ENCODE measurements around the gene ALK.

Gene ALK

DNA sequence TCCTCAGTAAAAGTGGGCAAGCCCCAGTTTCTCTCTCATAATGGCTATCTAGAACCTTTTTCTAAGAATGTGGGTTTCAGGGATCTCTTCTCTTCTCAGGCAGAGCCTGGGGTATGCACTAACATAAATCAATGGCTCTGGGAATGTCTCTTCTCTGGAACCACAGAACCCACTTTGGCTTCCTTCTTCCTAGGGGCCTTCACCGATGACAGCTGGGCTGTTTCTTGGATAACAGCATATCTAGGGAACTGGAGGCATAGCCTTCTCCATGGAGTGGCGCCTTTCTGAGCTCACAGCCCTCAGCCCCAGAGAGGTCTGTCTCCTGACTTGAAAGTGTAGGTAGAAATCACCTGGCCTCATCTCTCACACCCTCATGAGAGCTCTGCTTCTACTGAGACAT lies 558.3 kb downstream of the ALK start:
- no peak for DNase-seq (ENCODE audit: low spot score)

DNA sequence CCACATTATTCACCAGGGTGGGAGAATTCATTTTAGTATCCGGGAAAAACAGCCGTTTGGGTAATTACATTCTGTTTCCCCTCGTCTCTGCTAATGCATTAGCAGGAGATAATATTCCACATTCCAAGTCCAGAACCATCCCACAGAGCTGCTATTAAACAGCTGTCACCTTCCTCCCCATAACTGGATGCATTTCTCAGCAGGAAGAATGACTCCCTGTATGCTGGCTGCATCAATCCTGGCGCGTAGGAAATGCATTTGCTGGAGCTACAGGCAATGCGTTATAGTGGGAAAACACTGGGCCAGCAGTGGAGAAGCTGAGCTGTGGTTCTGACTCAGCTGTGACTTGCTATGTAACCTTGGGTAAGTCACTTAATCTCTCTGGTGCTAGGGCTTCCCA lies 560.2 kb downstream of the ALK start:
- DNase-seq (ENCODE audit: low spot score) = no peak

DNA sequence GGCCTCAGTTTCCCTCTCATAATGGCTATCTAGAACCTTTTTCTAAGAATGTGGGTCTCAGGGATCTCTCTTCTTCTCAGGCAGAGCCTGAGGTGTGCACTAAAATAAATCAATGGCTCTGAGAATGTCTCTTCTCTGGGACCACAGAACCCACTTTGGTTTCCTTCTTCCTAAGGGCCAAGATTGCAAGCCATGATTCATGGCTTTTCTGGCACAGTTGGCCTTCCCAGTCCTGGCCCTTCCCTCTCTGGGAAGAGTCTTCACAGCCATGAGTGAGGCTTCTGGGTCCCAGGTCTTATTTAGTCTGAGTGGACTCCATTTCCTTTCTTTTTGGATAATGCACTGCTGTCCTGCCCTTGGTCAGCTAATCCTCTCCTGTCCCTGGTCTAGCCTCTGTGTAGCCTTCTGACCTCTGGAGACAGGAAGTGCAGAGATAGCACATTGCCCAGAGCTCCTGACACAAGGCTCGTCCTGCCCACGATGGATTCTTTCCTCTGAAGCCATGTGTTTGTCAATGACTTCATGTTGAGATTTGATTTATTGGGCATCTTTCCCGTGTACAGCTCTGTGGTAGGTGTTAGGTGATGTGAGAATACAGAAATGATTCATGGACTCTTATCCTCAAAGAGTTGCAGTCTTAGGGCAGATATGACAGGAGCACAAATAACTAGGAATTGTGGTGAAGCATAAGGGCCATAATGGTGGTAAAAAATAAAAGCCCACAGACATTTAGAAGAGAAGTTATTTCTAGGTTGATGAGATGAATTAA lies 561.2 kb downstream of the ALK start:
- no peak for DNase-seq (ENCODE audit: low spot score)

DNA sequence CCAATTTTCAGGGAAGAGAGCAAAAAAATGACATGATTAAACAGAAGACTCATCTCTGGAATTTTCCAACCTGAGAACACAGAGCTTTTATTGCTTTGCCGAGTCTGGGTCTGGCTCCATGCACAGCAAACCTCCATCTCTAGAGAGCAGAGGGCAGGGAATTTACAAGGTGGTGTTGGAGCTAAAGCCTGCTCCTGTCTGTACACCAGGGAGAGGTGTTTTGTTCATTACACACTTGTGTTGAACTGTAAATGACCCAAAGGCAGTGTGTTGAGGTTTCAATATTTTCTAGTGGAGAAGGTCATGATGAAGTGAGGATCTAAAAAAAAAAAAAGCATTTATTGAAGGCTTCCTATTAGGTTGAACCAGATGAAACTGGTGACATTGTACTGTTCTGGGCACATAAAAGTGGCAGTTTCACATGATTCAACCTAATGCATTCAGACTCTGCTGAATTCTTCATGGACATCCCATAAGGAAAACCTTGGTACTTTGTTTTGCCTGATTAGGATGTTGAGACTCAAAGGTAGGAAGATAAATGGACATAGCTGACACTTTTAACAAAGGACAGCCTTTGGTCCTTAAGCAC lies 567.9 kb downstream of the ALK start:
- no peak for DNase-seq (ENCODE audit: low spot score)

DNA sequence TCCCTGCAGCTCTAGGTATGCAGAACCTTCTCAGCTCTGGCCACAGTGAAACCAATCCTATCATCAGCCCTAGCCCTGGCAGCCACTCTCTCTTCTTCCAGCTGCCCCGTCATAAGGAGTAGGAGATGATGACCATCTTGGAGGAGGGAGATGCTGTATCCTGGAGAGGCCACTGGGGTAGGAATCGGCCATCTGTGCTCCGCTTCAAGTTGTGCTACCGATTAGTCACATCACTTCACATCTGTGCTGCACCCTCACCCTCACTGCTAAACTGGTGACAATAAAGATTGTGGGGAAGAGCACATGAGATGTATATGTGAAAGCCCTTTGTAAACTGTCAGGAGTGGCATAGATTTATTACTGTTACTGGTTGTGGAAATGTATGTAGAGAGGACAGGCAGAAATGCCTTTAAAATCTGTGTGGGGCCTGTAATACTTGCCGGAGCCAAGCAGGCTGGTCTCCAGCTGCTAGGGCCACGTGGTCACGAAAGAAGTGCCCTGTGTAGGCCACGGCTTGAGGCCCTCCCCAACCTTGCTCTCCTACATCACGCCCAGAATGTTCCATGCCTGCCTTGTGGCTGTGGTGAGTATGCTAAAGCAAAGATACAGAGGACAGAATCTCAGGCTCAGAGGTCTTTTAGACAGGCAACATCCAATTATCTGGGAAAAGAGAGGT lies 569.3 kb downstream of the ALK start:
- DNase-seq (ENCODE audit: low spot score) = no peak

DNA sequence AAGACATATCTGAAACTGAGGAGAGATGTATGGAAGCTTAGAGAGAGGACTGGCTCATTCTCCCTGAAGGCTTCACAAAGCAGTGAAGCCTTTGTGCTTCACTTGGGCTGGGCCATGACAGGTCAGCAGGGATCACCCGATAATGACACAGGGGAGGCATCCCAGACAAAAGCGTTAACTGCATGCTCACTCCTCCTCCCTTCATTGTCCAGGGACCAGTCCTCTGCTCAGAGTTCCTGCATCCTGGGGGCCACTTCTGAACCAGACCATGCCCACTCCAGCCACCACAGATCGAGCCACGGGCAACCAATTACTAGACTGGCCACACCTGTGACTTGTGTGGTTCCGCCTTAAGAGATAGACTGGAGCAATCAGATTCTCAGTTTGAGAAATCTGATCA lies 570.1 kb downstream of the ALK start:
- no peak for DNase-seq (ENCODE audit: low spot score)

DNA sequence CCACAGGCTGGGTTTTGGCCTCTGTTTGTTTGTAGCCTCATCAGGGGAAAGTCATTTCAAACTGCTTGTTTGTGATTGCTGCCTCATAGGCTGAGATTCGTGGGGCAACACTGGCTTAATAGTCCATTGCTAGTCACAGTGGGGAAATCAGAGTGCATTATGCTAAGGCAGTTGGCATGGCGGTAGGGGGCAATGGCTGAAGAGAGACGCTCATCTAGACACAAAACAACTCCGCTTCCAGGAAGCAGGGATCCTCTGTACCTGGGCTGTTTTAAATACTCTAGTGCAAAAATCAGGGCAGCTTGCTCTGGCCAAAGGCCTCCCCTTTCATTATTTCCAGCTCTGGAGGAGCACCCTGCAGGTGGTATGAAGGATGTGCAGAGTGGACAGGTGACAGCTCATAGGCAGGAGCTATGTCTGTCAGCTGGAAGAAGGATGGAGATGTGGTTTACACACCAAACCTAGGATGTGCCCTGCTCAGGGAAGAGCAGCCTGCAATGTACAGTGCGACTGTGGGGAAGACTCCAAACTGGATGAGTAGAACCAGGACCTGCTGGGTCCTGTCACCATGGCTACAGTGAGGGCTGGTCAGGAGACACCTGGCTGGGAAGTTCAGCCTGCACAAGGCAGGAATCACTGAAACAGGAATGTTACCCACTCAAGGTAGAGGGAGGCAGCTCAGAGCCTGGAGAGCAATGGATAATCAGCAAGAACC lies 571.9 kb downstream of the ALK start:
- no peak for DNase-seq (ENCODE audit: low spot score)

DNA sequence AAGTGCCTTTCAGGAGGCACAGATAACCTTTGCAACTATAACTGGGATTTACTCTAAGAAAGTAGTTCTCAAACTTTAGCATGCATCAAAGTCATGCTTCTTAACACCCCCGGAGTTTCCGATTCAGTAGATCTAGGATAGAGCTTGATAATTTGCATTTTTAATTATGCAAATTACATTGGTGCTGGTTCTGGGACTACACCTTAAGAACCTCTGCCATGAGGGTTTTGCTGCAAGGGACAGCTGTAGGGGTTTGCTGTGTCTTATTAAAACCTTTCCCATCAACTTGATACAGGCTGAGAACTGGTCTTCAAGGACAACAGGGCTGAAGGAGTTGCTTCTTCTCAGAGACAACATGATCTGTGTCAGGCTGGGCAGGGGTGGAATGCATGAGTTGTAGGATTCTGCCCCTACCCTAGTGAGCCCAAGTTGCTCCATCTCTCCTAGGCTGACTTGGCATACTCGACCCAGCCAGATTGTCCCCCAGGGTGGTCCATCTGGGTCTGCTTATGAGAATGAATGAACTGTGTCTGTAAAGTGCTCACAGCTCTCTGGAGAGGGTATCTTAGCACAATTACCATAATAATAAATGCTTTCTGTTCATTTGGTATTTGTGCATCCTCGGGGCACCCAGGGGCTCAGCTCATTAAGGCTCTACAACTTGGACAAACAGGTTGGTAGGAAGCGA lies 573.5 kb downstream of the ALK start:
- DNase-seq (ENCODE audit: low spot score) = no peak

DNA sequence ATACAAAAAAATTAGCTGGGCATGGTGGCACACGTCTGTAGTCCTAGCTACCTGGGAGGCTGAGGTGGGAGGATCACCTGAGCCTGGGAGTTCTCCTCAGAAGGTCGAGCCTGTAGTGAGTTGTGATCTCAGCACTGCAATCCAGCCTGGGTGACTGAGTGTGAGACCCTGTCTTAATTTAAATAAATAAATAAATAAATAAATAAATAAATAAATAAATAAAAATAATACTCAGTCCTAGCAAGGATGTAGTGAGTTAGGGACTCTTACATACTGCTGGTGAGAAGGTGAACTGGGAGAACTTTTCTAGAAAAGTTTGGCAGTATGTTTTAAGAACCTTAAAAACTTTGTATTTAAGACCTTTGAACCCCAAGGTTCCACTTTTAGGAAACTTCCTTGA lies 576.1 kb downstream of the ALK start:
- no peak for DNase-seq (ENCODE audit: low spot score)

DNA sequence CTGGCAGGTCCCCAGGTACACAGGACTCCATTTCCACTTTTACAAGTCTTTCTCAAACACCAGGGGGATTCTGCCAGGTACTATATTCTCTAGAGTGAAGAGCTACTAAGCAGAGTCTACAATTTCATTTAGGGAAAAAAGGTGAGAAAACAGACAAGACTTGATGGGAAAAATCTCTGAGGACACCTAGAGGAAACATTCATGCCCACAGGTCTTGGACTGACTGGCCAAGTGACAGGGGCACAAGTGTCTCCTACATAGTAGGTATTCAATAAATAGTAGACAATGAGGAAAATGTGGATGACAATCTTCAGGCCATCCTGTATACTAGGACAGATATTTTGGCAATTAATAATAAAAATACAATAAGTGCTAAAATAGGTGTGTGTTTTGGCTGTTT lies 577.6 kb downstream of the ALK start:
- DNase-seq (ENCODE audit: low spot score) = no peak

DNA sequence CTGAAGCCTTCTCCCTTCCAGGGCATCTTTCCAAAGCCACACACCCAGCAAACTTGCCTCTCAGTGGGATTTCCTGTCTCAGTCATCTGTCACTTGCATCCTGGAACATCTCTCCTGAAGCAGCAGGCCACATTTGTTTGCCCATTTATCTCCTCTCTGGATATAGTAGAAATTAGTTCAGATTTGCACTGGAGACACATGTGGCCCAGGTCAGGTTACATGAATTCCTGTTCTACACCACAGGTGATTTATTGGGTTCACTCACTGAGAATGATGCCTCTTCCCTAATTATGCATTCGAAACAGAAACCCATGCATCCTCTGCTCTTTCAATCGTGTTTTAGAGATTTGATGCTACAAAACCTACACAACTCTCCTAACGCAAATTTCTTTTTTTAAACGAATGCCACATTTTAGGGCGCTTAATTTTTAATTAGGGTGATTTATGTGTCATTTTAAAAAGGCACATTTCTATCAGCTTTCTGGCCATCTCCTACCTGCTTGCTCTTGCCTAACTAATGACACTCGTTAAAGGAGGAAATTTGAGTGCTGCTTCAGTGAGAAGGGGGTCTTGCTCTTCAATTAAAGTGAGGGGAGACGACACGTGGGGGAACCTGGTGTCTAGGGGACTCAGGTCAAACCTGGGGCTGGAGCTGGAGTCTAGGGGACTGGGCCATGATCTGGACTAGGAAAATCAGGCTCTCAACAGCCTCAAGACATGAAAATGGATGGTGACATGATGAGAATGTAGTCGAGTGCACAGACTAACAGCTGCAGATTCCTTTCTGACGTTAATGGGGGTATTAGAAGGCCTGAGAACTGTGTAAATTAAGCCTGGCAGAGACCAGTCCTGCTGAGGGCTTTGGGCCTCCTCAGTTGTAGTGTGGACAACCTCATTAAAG lies 584.8 kb downstream of the ALK start:
- DNase-seq (ENCODE audit: low spot score) = no peak

DNA sequence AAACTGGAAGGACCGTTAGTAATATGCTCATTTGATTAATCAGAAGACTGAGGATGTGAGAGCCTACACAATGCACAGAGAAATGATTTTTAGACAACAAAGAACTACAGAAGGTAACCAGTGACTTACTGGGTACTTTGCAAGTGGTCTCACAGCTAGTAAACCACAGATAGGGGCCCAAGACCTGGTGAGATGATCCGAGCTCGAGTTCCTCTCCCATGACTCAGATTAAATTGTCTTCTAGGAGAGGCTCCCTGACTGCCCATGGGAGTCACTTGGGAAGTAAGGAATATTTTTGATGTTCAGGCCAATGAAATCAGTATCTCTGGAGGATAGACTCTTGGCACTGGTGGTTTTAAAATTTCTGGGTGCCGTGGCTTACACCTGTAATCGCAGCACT lies 586.0 kb downstream of the ALK start:
- no peak for DNase-seq (ENCODE audit: low spot score)

DNA sequence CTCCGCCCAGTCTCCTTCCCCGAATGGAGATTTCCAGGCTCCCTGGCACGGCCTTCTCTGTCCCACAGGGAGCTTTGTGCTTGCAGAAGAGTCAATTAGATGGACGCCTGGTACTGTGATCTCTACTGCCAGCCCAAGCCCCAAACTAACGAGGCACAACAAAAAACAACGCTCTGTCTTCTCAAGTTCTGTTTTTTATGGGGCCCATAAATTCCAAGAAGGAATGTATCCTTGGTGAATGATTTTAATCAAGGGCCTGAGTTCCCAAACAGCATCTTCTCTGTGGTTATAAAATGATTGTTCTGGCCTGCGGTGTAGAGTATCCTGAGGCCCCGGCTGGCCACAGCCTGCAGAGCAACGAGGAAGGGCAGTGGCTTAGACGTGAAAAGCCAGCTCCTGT lies 586.7 kb downstream of the ALK start:
- no peak for DNase-seq (ENCODE audit: low spot score)

DNA sequence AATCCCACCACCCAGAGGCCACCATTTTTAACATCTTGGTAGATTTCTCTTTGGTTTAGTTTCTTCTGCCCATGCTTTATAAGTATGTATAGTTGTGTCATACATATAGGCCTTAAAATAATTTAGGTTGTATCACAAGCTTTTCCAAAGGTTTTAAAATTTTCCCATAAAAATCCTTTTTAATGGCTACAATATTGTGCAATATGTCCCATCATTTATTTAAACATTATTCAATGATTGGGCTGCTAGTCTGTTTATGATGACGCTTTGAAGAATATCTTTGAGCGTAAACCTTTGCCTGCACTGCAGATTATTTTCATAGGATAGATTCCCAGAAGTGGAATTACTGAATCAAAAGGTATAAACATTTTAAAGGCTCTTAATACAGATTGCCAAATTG lies 588.8 kb downstream of the ALK start:
- DNase-seq (ENCODE audit: low spot score) = no peak

DNA sequence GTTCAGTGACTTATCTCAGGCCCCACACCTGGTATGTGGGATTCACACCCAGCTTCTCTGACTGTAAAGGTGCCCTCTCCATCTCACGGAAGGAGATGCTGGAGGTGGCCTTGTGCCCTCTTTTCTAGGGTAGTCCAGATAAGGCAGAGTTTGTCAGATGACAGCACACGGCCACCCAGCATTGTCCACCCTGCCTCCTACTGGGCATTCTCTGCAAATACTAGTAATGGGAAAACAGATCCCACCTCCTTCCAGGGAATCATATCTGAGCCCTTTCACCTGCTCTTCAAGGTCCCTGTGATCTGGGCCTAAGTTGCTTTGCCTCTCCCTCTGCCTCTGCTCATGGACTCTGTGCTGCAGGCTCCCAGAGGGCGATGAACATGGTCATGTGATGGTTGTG lies 591.5 kb downstream of the ALK start:
- no peak for DNase-seq (ENCODE audit: low spot score)

DNA sequence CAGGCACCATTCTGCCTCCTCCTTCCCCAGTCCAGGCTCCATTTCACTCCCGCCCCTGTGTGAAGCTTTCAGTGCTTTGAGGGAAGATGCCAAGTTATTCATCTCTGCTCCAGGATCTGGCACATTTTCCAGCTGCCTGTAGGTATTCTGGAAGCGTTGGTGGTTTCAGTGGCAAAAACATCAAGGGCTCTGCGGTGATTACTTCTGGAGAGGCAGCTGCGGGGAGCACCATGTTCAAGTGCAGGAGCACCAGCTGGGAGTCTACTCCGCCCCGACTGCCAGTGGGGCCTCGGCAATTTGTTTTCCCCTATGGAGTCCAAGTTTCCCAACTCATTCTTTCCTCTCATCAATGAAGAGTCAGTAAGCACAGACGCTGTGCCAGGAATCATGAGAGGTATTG lies 594.5 kb downstream of the ALK start:
- no peak for DNase-seq (ENCODE audit: low spot score)

DNA sequence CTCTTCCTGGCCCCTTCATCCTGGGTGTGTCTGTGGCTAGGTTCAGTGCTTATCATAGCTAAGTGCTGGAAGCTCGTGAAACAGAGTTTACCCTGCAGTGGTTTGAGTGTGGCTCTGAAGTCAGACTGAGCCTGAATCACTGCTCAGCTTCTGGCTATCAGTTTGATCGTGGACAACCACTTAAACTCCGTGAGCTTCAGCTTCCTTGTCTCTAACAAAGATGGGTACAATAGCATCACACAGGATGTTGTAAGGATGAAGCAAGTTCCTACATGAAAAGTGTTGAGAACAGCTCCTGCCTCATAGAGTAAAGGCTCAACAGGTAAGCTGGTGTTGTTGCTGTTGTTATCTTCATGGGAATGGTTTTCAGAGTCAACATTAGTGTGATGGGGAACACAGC lies 595.8 kb downstream of the ALK start:
- DNase-seq (ENCODE audit: low spot score) = no peak

DNA sequence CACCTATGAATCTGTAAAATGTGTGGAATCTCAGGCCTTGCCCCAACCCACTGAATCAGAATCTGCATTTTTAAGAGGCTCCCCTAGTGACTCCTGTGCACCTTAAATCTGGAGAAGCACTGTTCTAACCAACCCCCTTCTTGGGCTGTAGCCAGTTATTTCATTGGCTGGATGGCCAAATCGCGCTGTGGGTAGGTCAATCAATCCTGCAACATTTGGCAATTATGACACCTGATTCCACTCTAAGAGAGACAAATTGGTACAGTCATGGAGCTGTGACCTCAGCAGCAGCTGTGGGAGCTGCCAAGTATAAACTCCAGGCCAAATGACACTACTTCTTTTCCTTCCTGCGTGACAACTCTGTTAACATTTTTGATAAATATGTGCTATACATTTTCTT lies 597.4 kb downstream of the ALK start:
- DNase-seq (ENCODE audit: low spot score) = no peak

DNA sequence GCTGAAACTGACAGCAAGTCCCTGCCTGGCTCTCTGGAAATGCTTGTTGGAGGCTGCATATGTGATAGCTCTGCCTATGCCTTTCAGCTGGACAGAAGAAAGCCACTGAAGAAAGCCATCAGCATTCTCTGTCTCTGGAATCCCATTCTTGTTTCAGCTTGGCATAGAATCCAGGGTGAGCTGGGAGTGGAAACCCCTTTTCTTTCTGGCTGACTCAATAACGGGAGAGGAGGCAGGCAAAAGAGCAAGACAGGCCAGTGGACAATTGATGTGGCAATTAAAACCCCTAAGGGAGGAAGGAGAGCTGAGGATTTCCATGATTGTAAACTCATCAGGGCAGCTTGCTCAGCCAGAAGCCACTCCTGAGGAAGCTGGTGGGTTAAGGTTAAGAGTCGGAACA lies 598.1 kb downstream of the ALK start:
- DNase-seq (ENCODE audit: low spot score) = no peak

DNA sequence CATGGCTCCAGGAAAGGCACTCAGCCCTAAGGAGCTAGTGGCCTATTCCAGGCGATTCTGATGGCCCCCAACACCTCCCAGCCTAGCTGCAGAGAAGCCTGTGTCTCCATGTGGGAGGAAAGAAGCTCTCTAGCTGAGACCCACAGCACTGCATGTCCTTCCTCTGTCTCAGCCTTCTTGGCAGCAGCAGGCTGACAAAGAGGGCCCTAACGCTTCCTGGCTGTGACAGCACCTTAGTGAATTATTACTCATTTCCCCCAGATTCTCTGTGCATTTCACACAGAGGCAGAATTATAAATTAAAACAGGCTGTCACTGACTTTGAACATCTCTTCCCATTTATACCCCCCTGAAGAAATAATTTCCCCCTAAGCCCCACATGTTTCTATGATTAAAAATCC lies 599.4 kb downstream of the ALK start:
- peak; percentile 46 for DNase-seq (ENCODE audit: low spot score)

DNA sequence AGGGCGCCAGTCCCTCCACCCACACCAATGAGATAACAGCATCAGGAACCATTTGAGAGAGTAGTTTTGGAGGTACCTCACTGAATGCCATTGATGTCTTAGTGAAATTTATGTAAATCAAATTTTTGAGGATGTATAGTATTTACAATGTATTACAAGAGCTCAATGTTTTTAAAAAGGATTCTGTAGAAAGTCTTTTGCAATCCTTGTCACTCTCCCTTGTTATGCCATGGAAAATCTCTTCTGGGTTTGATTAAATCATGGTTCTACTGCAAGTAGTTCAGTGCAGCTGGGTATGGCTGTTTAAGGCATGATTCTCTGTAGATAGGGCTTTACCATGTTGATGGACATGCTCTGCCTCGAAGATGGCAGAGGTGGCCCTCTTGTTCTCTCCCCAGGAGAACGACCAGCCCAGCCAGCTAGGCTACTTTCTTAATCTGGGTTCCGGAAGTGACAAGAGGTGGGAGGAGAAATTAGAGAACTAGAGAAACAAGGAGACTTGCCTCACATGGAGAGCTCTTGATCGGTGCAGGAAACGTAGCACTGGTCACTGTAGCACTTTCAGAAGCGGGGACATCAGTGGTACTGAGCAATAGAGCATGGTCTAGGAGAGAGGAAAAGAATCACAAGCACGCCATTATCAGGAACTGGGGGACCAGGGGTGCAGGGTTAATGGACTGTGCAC lies 603.4 kb downstream of the ALK start:
- DNase-seq (ENCODE audit: low spot score) = no peak

Data from kidney tubule cell (primary cell).